Measurements from ENCODE around the gene COG5.

- no peak for TF ChIP-seq CTCF (conservative IDR thresholded peaks at IDR 0.05; ENCODE audit: low read depth, low read length)
- no peak for TF ChIP-seq EZH2 (IDR thresholded peaks at IDR 0.05; ENCODE audit: borderline replicate concordance, low read depth, low read length, poor library complexity, severe bottlenecking)
Measured at GRCh38 chr7:107213193-107213788, 350.4 kb downstream of the COG5 start.
